Measurements from ENCODE around the gene SDK1.

Gene SDK1

DNA sequence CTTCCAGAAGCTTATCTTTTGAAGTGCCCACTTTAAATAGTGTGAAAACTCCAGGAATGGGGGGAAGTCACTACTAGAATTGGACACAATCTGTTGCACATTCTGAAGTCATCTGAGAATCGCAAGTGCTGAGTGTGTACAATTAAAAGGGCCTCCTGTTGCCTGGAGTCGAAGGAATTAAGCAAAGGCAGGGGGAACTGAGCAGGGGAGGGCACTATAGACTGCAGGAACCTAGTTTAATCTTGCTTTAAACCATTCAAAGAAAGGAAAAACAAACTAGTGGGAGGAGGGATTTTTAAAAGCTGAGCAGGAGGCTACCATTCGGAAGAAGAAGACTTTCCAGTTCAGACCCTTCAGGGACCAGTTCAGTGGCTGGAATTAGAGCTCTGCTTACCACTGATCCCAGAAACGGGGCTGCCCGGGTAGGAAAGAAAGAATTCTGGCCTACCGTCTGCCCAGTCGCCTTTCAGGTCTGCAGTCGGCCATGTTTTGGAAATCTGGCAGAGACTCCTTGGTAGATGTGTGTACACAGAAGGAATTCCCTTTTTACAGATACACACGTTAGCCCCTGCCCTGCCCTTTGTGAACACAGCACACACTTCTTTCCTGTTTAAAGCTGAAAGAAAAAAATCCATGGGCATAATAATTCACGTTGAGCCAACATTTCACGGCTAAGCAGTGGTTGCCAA lies 770.5 kb downstream of the SDK1 start:
- no peak overlapping the region for H3K9ac ChIP-seq (ENCODE audit: low read depth, low read length)
- no peak overlapping the region for H3K4me2 ChIP-seq (ENCODE audit: insufficient read depth, low read length)
- no peak for DNase-seq
- no peaks in the 10 kb centered on the region for H3K4me1 ChIP-seq (ENCODE audit: insufficient read depth, low read length)
- no peak overlapping the region for H3K4me3 ChIP-seq (ENCODE audit: low read depth in 1 of 2, low read length in 2 of 2)
- no peak overlapping the region for H3K27ac ChIP-seq (ENCODE audit: low read length)
- no peaks in the 10 kb centered on the region for H3K9me3 ChIP-seq (ENCODE audit: insufficient read depth, low read length, severe bottlenecking)
- TF ChIP-seq EZH2 (IDR thresholded peaks at IDR 0.05; ENCODE audit: borderline replicate concordance, low read depth, low read length, severe bottlenecking) = no peak
- TF ChIP-seq, protein P1, sequence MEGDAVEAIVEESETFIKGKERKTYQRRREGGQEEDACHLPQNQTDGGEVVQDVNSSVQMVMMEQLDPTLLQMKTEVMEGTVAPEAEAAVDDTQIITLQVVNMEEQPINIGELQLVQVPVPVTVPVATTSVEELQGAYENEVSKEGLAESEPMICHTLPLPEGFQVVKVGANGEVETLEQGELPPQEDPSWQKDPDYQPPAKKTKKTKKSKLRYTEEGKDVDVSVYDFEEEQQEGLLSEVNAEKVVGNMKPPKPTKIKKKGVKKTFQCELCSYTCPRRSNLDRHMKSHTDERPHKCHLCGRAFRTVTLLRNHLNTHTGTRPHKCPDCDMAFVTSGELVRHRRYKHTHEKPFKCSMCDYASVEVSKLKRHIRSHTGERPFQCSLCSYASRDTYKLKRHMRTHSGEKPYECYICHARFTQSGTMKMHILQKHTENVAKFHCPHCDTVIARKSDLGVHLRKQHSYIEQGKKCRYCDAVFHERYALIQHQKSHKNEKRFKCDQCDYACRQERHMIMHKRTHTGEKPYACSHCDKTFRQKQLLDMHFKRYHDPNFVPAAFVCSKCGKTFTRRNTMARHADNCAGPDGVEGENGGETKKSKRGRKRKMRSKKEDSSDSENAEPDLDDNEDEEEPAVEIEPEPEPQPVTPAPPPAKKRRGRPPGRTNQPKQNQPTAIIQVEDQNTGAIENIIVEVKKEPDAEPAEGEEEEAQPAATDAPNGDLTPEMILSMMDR (IDR thresholded peaks at IDR 0.05; ENCODE audit: borderline replicate concordance, extremely low read depth, low read length, poor library complexity, severe bottlenecking) = no peak
- no peaks in the 10 kb centered on the region for H3K36me3 ChIP-seq (ENCODE audit: insufficient read depth, low read length)
- no peak overlapping the region for H2AFZ ChIP-seq (ENCODE audit: low read depth, low read length)
- peaks cover under 1% of the 10 kb centered on the region; the same call in 1 of the 2 replicates for H4K20me1 ChIP-seq (ENCODE audit: insufficient read depth, low read length)
- H3K27me3 ChIP-seq (ENCODE audit: insufficient read depth, low read length, poor library complexity) = peaks cover 3% of the 10 kb centered on the region
- no peaks in the 10 kb centered on the region for H3K79me2 ChIP-seq (ENCODE audit: insufficient read depth, low read length)
- no peak for ATAC-seq (ENCODE audit: insufficient read depth, low read depth)

DNA sequence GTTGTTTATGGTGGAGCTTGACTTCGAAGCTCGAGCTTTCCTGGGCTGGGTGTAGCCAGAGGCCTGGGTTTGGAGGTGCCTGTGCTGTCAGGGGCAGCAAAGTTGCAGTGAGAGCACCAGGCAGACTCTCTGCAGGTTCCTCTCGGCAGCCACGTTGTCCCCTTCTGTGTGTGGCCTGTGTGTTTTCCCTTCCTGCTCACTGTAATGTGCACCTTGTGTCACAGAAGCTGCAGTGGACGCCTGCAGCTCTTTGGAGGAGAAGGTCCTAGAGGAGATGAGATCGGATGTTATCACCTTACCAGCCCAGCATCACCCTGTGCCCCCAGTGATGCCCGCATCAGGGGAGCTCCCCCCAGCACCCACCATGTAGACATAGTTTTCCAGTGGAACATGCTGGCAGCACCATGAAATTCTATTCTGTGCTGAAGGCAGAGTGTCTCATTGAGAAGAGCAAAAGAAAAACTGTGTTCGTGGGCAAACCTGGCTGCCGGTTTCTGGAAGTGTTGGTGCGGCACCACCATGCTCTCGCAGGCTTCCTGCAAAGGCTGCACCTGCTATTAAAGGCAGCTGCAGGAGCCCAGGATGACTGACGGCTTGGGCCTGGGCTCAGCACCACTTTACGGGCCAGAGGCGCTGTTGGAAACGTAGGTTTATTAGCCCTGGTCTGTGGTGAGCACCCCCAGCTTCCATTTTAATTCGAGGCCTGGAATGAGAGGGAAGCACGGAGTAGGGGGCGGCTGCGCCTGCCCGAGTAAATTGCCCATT lies 771.3 kb downstream of the SDK1 start:
- Histone ChIP-seq H3K36me3 (ENCODE audit: insufficient read depth, low read length) (no peaks in the 10 kb centered on the region), H3K79me2 (ENCODE audit: insufficient read depth, low read length) (no peaks in the 10 kb centered on the region), H3K4me1 (ENCODE audit: insufficient read depth, low read length) (no peaks in the 10 kb centered on the region), H3K9ac (ENCODE audit: low read depth, low read length) (no peak overlapping the region), H3K27me3 (ENCODE audit: insufficient read depth, low read length, poor library complexity) (peaks cover 3% of the 10 kb centered on the region), H2AFZ (ENCODE audit: low read depth, low read length) (no peak overlapping the region), H3K27ac (ENCODE audit: low read length) (no peak overlapping the region), H4K20me1 (ENCODE audit: insufficient read depth, low read length) (peaks cover 3% of the 10 kb centered on the region; the same call in 1 of the 2 replicates), H3K4me2 (ENCODE audit: insufficient read depth, low read length) (no peak overlapping the region), H3K4me3 (ENCODE audit: low read depth in 1 of 2, low read length in 2 of 2) (no peak overlapping the region), H3K9me3 (ENCODE audit: insufficient read depth, low read length, severe bottlenecking) (no peaks in the 10 kb centered on the region)
- no peak for DNase-seq
- ATAC-seq (ENCODE audit: insufficient read depth, low read depth) = no peak
- TF ChIP-seq, protein P1 (IDR thresholded peaks at IDR 0.05; ENCODE audit: borderline replicate concordance, extremely low read depth, low read length, poor library complexity, severe bottlenecking) = no peak
- no peak for TF ChIP-seq EZH2 (IDR thresholded peaks at IDR 0.05; ENCODE audit: borderline replicate concordance, low read depth, low read length, severe bottlenecking)

DNA sequence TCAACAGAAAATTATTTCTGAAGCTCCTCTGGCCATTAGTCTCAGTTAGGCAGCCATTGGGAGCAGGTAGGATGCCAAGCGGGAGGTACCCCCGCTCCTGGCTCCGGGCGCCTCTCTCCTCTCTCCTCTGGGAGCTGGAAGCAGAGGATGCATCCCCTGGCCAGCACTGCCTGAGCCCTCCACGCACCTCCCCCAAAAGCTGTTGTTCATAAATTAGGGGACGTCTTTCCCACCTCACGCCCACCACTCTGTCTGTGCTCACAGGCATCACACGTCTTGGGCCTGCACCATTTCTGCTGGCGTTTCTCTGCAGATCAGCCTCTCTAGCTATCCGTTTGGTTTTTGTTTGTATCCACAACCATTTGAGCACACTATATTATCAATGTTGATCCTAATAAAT lies 772.0 kb downstream of the SDK1 start:
- ATAC-seq (ENCODE audit: insufficient read depth, low read depth) = no peak
- no peaks in the 10 kb centered on the region for H3K36me3 ChIP-seq (ENCODE audit: insufficient read depth, low read length)

More for the DNA sequence above, 772.0 kb downstream of the SDK1 start:
- Histone ChIP-seq H3K79me2 (ENCODE audit: insufficient read depth, low read length) (no peaks in the 10 kb centered on the region), H4K20me1 (ENCODE audit: insufficient read depth, low read length) (peaks cover 3% of the 10 kb centered on the region; the same call in 1 of the 2 replicates), H3K27me3 (ENCODE audit: insufficient read depth, low read length, poor library complexity) (peaks cover 1% of the 10 kb centered on the region), H3K4me1 (ENCODE audit: insufficient read depth, low read length) (no peaks in the 10 kb centered on the region), H3K4me2 (ENCODE audit: insufficient read depth, low read length) (no peak overlapping the region), H2AFZ (ENCODE audit: low read depth, low read length) (no peak overlapping the region), H3K9ac (ENCODE audit: low read depth, low read length) (no peak overlapping the region), H3K9me3 (ENCODE audit: insufficient read depth, low read length, severe bottlenecking) (no peaks in the 10 kb centered on the region), H3K4me3 (ENCODE audit: low read depth in 1 of 2, low read length in 2 of 2) (no peak overlapping the region), H3K27ac (ENCODE audit: low read length) (no peak overlapping the region)
- DNase-seq = no peak
- TF ChIP-seq, protein P1 (IDR thresholded peaks at IDR 0.05; ENCODE audit: borderline replicate concordance, extremely low read depth, low read length, poor library complexity, severe bottlenecking) = no peak
- TF ChIP-seq EZH2 (IDR thresholded peaks at IDR 0.05; ENCODE audit: borderline replicate concordance, low read depth, low read length, severe bottlenecking) = no peak
